EL (cell line): Measurements from ENCODE around the gene POLRMT.
"Not testable (repeated sequence)": the region's sequence is repeated elsewhere in the genome, so short reads cannot be mapped to it uniquely, and the experiment has no call there.

Experiments used
- DNase-seq: peaks from one replicate; pipeline ENCODE4 v3.0.0-alpha.2; 2016

POLRMT gene

GRCh38 chr19:624433-625109 lies 8.8 kb downstream of the POLRMT start:
- DNase-seq: no peak

DNA sequence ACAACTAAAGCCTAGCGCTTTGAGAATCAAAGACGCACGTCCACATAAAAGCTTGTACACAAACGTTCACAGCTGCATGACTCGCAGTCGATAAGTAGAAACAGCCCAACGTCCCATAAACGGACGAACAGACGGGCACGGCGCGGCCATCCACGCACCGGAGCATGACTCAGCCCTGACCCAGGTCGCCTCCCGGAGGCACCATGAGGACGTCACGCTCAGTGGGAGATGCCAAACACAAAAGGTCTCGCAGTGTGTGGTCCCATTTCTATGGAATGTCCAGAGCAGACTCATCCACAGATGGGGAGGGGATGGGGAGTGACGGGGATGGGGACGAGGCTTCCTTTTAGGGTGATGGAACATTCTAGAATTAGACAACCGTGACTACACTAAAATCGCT lies 9.4 kb downstream of the POLRMT start:
- peak; percentile 93 for DNase-seq

GRCh38 chr19:623175-623916 lies 10.0 kb downstream of the POLRMT start:
- DNase-seq: no peak

GRCh38 chr19:622666-623065 lies 10.7 kb downstream of the POLRMT start:
- no peak for DNase-seq

DNA sequence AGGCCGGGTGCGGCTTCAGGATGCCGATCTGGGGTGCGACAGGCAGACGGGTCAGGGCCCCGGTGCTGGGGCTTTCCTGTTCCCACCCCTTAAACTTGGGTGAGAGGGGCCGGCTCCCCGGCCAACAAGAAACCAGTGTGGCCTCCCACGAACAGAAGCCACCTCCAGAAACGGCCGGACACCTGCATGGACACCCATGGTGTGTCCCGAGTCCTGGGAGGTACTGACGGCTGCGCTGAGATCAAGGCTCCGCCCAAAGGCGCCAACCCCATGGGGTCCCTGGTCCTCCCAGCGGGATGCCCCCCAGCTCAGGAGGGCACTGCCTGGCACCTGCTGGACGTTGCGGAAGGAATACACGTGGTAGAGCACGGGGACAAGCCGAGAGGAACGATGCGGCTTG lies 11.5 kb downstream of the POLRMT start:
- no peak for DNase-seq

GRCh38 chr19:621191-621590 lies 12.1 kb downstream of the POLRMT start:
- not testable (repeated sequence) for DNase-seq

DNA sequence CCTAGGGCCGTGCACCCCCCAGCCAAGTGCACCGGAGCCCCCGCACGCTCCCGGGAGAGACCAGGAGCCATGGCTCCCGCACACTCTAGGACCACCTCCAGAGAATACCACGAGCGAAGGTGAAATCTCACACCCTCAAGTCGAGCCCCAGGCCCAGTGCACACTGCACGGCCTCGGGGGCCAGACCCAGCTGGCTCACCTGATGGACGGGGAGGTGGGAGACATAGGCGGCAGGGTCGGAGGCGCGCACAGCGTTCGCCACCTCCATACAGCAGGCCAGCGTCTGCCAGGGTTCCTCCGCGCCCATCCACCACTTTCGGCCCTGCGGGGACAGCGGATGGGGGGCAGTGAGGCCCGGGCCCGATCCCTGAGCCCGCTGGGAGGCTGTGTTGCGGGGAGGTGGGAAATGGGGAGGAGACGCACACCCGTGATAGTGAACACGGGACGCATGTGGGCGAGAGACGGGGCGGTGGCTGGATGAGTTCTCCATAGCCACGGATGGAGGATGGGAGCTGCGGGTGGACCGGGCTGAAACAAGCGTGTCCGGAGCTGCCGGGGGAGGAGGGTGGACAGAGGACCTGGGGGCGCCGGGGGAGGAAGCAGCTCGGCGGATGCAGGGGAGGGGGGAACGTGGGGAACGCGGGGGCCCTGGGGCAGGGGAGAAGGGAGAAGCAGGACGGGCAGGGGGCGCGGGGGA lies 13.0 kb downstream of the POLRMT start:
- no peak for DNase-seq

- DNase-seq: no peak
These were observed 13.9 kb downstream of the POLRMT start for GRCh38 chr19:619286-620002.

DNA sequence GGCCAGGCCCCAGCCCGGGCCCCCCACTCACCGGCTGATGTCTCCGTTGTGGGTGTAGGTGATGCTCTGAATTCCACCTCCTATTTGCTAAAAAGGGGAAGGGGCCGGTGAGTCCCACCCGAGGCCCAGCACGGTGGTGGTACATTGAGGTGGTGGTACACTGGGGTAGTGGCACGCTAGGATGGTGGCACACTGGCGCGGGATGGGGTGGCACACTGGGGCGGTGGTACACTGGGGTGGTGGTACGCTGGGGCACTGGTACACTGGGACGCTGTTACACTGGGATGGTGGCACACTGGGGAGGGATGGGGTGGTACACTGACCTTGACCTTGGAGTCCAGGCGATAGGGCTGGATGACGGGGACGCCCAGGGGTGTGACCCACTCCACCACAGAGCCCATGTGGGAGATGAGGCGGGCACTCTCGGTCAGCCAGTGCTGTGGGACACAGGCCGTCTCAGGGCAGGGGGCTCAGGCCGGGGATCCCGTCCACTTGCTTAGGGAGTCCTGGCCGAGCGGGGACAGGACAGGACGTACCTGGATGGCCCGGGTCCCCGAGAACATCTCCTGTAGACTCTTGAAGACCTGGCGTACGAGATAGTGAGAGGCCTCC lies 14.6 kb downstream of the POLRMT start:
- no peak for DNase-seq

DNA sequence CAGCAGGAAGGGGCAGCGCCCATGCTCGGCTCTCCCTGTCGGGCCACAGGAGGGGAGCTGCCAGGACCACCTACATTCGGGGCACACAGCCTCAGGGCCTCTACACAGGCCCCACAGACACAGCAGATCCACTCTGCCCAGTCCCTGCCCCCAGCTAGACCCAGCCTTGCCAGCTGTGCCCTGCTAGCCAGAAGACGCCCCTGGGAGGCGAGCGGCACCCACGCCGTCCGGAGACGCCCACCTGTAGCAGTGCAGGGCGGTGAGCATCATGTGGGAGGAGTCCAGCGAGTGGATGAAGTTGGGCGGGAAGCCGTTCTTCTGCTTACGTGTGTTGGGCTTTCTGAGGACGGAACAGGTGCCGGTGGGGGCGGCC lies 15.1 kb downstream of the POLRMT start:
- no peak for DNase-seq

DNA sequence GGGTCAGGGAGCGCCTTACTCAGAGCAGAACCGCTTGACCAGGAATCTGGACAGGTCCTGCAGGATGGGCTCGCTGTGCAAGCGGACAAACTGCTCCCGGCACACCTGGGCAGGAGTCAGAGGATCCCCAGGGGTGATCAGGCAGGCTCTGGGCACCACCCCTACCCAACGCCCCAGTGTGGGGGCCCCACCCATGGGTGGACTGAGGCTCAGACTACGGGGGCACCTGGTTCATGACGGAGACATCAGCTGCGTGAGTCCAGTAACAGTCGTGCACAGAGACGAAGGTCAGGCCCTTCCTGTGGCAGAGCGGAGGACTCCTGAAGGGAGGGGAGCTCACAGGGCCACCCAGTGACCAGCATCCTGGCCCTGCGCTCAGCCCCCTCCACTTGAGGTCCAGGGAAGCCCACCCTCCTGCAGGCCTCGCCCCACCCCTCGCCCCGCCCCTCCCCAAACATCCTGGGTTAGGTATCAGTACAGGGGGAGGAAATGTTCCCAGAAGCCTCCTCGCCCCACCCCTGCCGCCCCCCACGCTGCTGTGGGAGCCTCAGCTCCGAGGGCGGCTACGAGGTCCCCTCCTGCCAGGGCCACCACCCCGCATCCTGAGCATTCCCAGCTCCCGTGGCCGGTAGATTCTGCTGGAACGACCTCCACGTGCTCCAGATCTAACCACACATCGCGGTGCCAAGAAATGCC lies 15.6 kb downstream of the POLRMT start:
- no peak for DNase-seq

DNA sequence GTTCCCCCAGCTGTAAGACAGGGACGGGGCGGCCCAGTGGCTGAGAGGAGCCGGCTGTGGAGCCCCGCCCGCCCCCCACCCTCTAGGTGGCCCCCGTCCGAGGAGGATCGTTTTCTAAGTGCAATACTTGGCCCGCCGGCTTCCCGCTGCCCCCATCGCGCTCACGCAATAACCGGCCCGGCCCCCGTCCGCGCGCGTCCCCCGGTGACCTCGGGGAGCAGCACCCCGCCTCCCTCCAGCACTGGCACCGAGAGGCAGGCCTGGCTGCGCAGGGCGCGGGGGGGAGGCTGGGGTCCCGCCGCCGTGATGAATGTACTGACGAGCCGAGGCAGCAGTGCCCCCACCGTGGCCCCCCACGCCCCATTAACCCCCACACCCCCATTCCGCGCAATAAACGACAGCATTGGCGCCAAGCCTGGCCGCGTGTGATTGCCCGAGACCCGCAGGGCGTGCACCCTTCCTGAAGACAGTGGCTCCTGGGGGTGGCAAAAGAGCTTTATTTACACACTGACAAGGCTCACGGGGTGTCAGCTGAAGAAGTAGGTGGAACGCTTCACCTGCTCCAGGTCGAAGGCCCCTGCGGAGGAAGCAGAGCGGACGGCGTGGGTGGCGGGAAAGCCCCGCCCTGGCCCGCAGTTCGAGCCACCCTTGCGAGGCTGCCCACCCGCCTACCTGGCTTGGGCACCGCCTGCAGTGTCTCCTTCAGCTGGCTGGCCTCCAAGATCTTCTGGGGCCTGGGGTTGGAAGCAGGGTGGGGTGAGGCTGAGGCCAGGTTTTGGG lies 16.4 kb downstream of the POLRMT start:
- DNase-seq: no peak

DNA sequence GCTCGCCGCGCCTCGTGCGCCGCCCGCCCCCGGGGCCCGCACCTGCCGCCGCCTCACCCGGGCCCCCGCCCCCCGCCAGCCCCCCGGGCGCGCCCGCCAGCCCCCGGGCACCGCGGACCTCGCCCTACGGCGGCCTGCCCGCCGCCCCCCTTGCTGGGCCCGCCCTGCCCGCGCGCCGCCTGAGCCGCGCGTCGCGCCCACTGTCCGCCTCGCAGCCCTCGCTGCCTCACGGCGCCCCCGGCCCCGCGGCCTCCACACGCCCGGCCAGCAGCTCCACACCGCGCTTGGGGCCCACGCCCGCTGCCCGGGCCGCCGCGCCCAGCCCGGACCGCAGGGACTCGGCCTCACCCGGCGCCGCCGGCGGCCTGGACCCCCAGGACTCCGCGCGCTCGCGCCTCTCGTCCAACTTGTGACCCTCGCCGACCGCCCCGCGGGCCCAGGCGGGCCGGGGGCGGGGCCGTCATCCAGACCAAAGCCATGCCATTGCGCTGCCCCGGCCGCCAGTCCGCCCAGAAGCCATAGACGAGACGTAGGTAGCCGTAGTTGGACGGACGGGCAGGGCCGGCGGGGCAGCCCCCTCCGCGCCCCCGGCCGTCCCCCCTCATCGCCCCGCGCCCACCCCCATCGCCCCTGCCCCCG lies 17.2 kb downstream of the POLRMT start:
- DNase-seq: no peak

DNA sequence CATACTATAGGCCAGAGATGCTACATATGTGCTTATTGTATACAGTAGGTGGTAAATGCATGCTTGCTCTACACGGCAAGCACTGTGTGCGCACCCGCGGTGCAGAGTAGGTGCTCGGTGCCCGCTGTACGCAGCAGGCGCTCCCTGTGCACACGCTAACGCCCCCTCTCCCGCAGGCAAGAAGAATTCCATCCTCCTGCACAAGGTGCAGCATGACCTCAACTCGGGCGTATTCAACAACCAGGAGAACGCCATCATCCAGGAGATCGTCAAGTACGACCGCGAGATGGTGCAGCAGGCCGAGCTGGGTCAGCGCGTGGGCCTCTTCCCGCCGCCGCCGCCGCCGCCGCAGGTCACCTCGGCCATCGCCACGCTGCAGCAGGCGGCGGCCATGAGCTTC lies 17.7 kb downstream of the POLRMT start:
- peak; percentile 19 for DNase-seq

DNA sequence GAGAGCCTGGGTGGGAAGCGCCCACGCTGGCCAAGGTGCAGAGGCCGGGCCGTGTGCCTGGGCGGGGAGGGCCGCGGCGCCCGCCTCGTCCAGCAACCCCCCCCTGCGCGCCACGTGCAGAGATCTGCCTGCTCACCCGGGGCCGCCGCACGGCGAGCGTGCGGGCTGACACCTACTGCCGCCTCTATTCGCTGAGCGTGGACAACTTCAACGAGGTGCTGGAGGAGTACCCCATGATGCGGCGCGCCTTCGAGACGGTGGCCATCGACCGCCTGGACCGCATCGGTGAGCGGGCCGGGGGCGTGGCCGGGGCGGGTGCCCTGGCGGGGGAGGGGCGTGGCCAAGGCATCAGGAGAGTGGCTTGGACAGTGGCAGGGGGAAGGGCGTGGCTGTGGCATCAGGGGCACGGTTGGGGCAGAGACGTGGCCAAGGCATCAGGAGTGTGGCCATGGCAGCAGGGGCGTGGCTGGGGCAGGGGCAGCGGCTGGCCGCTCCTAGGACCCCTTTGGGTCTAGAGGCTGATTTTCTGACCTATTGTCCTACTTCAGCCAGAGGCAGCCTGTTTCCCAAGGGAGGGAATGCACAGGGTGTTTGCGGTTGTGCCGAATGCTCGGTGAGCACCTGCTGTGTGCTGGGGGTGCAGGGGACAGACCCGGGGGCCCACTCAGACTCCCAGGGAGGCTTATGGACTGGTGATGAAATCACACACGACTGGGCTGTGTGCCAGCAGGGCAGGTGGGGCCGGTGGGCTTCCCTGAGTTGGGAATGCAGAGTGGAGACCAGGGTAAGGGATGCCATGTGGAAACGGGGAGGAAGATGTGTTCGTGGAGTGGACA lies 19.4 kb downstream of the POLRMT start:
- no peak for DNase-seq

DNA sequence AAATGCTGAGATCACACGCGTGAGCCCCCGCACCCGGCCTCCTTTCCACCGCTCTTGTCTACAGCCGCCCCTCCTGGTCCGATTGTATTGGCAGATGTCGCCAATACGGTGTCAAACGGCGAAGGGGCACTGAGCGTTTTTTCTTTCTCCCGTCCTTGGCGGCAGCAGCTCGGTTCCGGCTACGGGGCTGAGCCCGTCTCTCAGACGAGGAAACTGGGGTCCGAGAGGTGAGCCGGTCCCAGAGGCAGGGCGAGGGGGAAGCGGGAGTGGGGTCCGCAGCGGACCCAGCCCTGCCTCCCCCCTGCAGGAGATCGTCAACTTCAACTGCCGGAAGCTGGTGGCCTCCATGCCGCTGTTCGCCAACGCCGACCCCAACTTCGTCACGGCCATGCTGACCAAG lies 20.4 kb downstream of the POLRMT start:
- no peak for DNase-seq

DNA sequence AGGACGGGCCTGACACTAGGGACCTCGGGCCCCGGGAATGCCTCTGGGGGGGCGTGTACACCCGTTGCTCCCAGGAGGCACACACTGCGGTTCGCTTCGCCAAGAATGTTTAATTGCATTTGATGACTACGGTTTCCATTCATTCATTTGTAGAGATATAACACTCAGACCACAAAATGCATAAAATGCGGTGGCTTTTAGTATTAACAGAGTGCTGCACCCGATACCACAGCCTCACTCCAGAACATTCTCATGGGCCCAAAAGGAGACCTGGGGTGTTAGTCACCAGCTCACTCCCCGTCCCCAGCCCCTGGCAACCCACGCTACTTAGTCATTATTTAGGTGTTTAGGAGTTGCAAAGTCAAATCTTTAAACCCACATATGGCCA lies 21.9 kb downstream of the POLRMT start:
- DNase-seq: peak; percentile 97

DNA sequence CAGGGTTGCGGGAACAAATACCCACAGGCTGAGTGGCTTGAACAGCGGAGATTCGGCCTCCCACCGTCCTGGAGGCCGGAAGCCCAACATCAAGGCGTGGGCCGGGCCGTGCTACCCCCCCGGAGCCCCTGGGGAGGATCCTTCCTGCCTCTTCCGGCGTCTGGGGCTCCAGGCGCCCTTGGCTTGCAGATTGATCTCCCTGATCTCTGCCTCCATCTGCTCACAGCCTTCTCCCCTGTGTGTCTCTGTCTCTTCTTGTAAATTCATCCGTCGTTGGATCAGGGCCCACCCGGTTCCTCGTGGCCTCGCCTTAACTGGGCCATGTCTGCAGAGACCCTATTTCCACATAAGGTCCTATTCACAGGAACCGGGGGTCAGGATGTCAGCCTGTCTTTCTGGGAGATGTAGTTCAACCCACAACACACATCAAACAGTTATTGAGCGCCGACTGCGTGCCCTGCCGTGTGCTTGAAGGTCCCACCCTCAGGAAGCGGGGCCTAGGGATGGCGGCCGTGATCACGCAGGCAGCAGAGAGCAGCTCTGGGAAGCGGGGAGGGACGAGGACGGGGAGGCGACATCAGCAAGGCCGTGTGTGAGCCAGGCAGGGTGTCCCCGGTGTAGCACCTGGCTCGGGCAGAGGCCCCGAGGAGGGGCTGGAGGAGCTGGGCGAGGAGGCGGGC lies 22.4 kb downstream of the POLRMT start:
- DNase-seq: peak; percentile 90

DNA sequence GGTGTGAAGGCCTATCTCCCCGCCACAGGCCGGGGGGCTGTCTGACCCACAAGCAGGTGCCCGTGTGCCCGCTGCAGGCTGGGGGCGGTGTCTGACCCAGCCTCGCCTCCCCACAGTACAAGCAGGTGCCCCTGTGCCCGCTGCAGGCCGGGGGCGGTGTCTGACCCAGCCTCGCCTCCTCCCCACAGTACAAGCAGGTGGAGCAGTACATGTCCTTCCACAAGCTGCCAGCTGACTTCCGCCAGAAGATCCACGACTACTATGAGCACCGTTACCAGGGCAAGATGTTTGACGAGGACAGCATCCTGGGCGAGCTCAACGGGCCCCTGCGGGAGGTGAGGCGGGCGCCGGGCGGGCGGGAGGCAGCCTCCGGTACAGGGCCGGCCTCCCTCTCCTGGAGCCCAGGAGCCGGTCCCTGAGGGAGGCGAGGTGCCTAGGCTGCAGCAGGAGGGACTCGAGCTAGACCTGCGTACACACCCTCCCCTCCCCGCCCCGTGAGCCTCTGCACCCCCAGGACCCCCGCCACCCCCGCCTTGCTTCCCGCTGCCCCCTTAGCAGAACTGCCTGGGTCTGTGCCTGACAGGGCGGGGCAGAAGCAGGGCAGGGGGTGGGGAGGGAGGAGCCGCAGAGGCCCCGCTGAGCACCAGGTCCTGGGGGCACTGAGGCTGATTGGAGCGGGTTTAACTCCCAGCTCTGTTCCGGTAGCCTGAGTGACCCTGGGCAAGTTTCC lies 23.1 kb downstream of the POLRMT start:
- DNase-seq: no peak
